ENCODE data around the gene UBA6. TPM values are rescaled to one million over a fixed set of nuclear protein-coding genes. Genes with fewer than 3 reads are reported as not detected.

The UBA6 gene
- total RNA-seq, 1 donor from 2014 or later = 90.0 TPM

GRCh38 chr4:67581208-67581857, 119.6 kb downstream of the UBA6 start:
- no peak for DNase-seq (ENCODE audit: low read depth, low spot score)

GRCh38 chr4:67580577-67580976, 120.4 kb downstream of the UBA6 start:
- DNase-seq (ENCODE audit: low read depth, low spot score) = no peak

GRCh38 chr4:67576538-67576937, 124.4 kb downstream of the UBA6 start:
- no peak for DNase-seq (ENCODE audit: low read depth, low spot score)

- no peak for DNase-seq (ENCODE audit: low read depth, low spot score)
These were observed 124.9 kb downstream of the UBA6 start for GRCh38 chr4:67576059-67576466.

GRCh38 chr4:67575232-67576058, 125.5 kb downstream of the UBA6 start:
- no peak for DNase-seq (ENCODE audit: low read depth, low spot score)

GRCh38 chr4:67573193-67573592, 127.8 kb downstream of the UBA6 start:
- no peak for DNase-seq (ENCODE audit: low read depth, low spot score)

- no peak for DNase-seq (ENCODE audit: low read depth, low spot score)
These were observed 129.0 kb downstream of the UBA6 start for GRCh38 chr4:67571975-67572374.

- DNase-seq (ENCODE audit: low read depth, low spot score) = no peak
These were observed 130.4 kb downstream of the UBA6 start for GRCh38 chr4:67570537-67570936.

GRCh38 chr4:67568820-67569219, 132.1 kb downstream of the UBA6 start:
- no peak for DNase-seq (ENCODE audit: low read depth, low spot score)

- no peak for DNase-seq (ENCODE audit: low read depth, low spot score)
These were observed 134.6 kb downstream of the UBA6 start for GRCh38 chr4:67566335-67566734.

- DNase-seq (ENCODE audit: low read depth, low spot score) = no peak
These were observed 135.7 kb downstream of the UBA6 start for GRCh38 chr4:67565284-67565683.

Other genes starting within 250 kb of the UBA6 start
- gene CENPC, start 155.7 kb downstream of the UBA6 start, total RNA-seq = 11.9 and 14.1 TPM in 2 replicates
- gene STAP1, start 142.4 kb downstream of the UBA6 start, total RNA-seq = not detected in 2 replicates
- gene GNRHR, start 53.2 kb upstream of the UBA6 start, total RNA-seq = not detected in 2 replicates
- gene TMPRSS11D, start 182.8 kb upstream of the UBA6 start, total RNA-seq = not detected in 2 replicates

Measured in pulmonary artery endothelial cell (primary cell).